ENCODE results near the gene CCDC158.
"Not testable (repeated sequence)": the region's sequence is repeated elsewhere in the genome, so short reads cannot be mapped to it uniquely, and the experiment has no call there.

DNA sequence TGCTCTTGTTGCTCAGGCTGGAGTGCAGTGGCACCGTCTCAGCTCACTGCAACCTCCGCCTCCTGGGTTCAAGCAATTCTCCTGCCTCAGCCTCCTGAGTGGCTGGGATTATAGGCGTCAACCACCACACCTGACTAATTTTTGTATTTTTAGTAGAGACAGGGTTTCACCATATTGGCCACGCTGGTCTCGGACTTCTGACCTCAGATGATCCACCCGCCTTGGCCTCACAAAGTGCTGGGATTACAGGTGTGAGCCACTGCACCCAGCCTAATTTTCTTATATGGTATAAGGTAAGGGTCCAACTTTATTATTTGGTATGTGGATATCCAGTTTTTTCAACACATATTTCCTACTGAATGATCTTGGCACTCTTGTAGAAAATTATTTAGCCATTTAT lies 33.1 kb upstream of the CCDC158 start:
- TF ChIP-seq, protein P1, sequence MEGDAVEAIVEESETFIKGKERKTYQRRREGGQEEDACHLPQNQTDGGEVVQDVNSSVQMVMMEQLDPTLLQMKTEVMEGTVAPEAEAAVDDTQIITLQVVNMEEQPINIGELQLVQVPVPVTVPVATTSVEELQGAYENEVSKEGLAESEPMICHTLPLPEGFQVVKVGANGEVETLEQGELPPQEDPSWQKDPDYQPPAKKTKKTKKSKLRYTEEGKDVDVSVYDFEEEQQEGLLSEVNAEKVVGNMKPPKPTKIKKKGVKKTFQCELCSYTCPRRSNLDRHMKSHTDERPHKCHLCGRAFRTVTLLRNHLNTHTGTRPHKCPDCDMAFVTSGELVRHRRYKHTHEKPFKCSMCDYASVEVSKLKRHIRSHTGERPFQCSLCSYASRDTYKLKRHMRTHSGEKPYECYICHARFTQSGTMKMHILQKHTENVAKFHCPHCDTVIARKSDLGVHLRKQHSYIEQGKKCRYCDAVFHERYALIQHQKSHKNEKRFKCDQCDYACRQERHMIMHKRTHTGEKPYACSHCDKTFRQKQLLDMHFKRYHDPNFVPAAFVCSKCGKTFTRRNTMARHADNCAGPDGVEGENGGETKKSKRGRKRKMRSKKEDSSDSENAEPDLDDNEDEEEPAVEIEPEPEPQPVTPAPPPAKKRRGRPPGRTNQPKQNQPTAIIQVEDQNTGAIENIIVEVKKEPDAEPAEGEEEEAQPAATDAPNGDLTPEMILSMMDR (IDR thresholded peaks at IDR 0.05) = not testable (repeated sequence)
- TF ChIP-seq EP300 (IDR thresholded peaks at IDR 0.05; ENCODE audit: low read depth); POLR2AphosphoS5 (IDR thresholded peaks at IDR 0.05): not testable (repeated sequence)
